PFSK-1 (cell line): Measurements from ENCODE around the gene ROBO4.

Experiments used
- FOXP2 ChIP-seq: optimal IDR thresholded peaks from 2 replicates; pipeline ENCODE3; 2011; ENCODE audit warnings: borderline replicate concordance, control low read depth, inconsistent platforms; ENCODE audit not compliant: insufficient read depth; ENCODE audit errors: extremely low read length, extremely low read depth
- POLR2AphosphoS5 ChIP-seq: IDR thresholded peaks from 2 replicates; pipeline ENCODE4 v1.6.1; 2012; ENCODE audit warnings: low read depth, mild to moderate bottlenecking, control low read depth, low read length, moderate library complexity
- REST ChIP-seq, 2 experiments: IDR thresholded peaks; 2 replicates each; pipeline versions ENCODE4 v1.6.1 to v1.8.0; 2011 to 2012; ENCODE audit warnings: low read depth in 2 of 2, low read length in 2 of 2, control low read depth in 1 of 2, inconsistent platforms in 1 of 2, mild to moderate bottlenecking in 1 of 2, moderate library complexity in 1 of 2; ENCODE audit not compliant: insufficient read depth in 1 of 2
- SIN3A ChIP-seq: IDR thresholded peaks from 2 replicates; pipeline ENCODE4 v1.6.1; 2012; ENCODE audit warnings: mild to moderate bottlenecking, low read length, moderate library complexity, borderline replicate concordance; ENCODE audit not compliant: insufficient read depth
- TAF1 ChIP-seq: IDR thresholded peaks from 2 replicates; pipeline ENCODE4 v1.6.1; 2012; ENCODE audit warnings: low read length, control low read depth, borderline replicate concordance; ENCODE audit not compliant: insufficient read depth

Gene ROBO4

GRCh38 chr11:124892750-124893454 is 4.8 kb downstream of the ROBO4 start:
- no peak for TF ChIP-seq TAF1
- TF ChIP-seq SIN3A: no peak

GRCh38 chr11:124892146-124892545 is 5.5 kb downstream of the ROBO4 start:
- no peak for TF ChIP-seq POLR2AphosphoS5
- no peak for TF ChIP-seq REST (IDR thresholded peaks at IDR 0.05; ENCODE audit: insufficient read depth in 1 of 2, low read depth in 2 of 2, low read length in 2 of 2)
- no peak for TF ChIP-seq FOXP2
- TF ChIP-seq TAF1: no peak
- no peak for TF ChIP-seq SIN3A

GRCh38 chr11:124891373-124891861 is 6.2 kb downstream of the ROBO4 start:
- TF ChIP-seq POLR2AphosphoS5: no peak

GRCh38 chr11:124890683-124891372 is 6.8 kb downstream of the ROBO4 start:
- TF ChIP-seq FOXP2 (no peak), SIN3A (no peak), REST (IDR thresholded peaks at IDR 0.05; ENCODE audit: insufficient read depth in 1 of 2, low read depth in 2 of 2, low read length in 2 of 2) (no peak), TAF1 (no peak), POLR2AphosphoS5 (no peak)

- TF ChIP-seq REST (IDR thresholded peaks at IDR 0.05; ENCODE audit: insufficient read depth in 1 of 2, low read depth in 2 of 2, low read length in 2 of 2) (no peak), TAF1 (no peak), FOXP2 (no peak), POLR2AphosphoS5 (no peak), SIN3A (no peak)
Measured at GRCh38 chr11:124890151-124890550, 7.5 kb downstream of the ROBO4 start.

GRCh38 chr11:124889191-124890091 is 8.2 kb downstream of the ROBO4 start:
- no peak for TF ChIP-seq TAF1
- no peak for TF ChIP-seq SIN3A
